Prostate gland (tissue), 2 donors: ENCODE measurements around the gene DNPEP. TPM values are rescaled to one million over a fixed set of nuclear protein-coding genes. Genes with fewer than 3 reads are reported as not detected.

Experiments
- DNase-seq: peaks from one replicate; pipeline ENCODE4 v3.0.0-alpha.2; 2019; ENCODE audit warnings: low spot score
- H3K27ac ChIP-seq, 2 donors: fragments of 200-600 bp; sonication (generic); 2 replicates each; pipeline ENCODE4 v1.5.1; 2017 to 2019
- H3K27me3 ChIP-seq: fragments of 200-600 bp; sonication (generic); replicated peaks from 2 replicates; pipeline ENCODE4 v1.5.1; 2019; ENCODE audit not compliant: insufficient read depth
- H3K36me3 ChIP-seq, 2 donors: fragments of 200-600 bp; sonication (generic); 1 replicate in 1 of 2; 2 replicates in 1 of 2; pipeline versions ENCODE4 v1.5.1 to v1.8.1; 2017 to 2019
- H3K4me1 ChIP-seq: fragments of 200-600 bp; sonication (generic); replicated peaks from 2 replicates; pipeline ENCODE4 v1.5.1; 2019
- H3K4me3 ChIP-seq, 2 donors: fragments of 200-600 bp; sonication (generic); 2 replicates each; pipeline ENCODE4 v1.5.1; 2017 to 2019
- H3K9me3 ChIP-seq: fragments of 200-600 bp; sonication (generic); 2 replicates; pipeline ENCODE4 v1.5.1; 2017
- POLR2A ChIP-seq: fragments of 450-650 bp; IDR thresholded peaks from one replicate; pipeline ENCODE4 v1.6.1; 2016; ENCODE audit warnings: antibody characterized with exemption, mild to moderate bottlenecking
- POLR2AphosphoS5 ChIP-seq: sonication (generic); formaldehyde crosslinking; IDR thresholded peaks from one replicate; pipeline ENCODE4 v1.6.1; 2017; ENCODE audit warnings: antibody characterized with exemption
- WGBS: methylation state at CpG from one replicate; pipeline ENCODE4 v1.1.5; 2018; 5-methylcytosine and 5-hydroxymethylcytosine counted together
- intact Hi-C: fragments of 100-400 bp; cut with DNase I; formaldehyde crosslinking; loops from one replicate; pipeline ENCODE4 v1.14.2; 2022
- total RNA-seq, 2 donors: library from RNA; depleted of rRNA; stranded (reverse); fragments of >200 nt; gene quantifications; one replicate each; pipeline ENCODE4 v1.1.0, GENCODE V29; 2016
- TF ChIP-seq, protein P1 (sequence below), 4 experiments: fragments of 200-600 bp in 2 of 4; fragments of 450-650 bp in 2 of 4; sonication (generic) in 2 of 4; IDR thresholded peaks; 1 replicate in 3 of 4; 2 replicates in 1 of 4; pipeline ENCODE4 v1.5.1; 2016 to 2019; ENCODE audit warnings: antibody characterized with exemption in 4 of 4, mild to moderate bottlenecking in 2 of 4, moderate library complexity in 2 of 4

Gene DNPEP
- total RNA-seq, 2 donors from 2014 or later, result 54.1 to 82.4 TPM

DNA sequence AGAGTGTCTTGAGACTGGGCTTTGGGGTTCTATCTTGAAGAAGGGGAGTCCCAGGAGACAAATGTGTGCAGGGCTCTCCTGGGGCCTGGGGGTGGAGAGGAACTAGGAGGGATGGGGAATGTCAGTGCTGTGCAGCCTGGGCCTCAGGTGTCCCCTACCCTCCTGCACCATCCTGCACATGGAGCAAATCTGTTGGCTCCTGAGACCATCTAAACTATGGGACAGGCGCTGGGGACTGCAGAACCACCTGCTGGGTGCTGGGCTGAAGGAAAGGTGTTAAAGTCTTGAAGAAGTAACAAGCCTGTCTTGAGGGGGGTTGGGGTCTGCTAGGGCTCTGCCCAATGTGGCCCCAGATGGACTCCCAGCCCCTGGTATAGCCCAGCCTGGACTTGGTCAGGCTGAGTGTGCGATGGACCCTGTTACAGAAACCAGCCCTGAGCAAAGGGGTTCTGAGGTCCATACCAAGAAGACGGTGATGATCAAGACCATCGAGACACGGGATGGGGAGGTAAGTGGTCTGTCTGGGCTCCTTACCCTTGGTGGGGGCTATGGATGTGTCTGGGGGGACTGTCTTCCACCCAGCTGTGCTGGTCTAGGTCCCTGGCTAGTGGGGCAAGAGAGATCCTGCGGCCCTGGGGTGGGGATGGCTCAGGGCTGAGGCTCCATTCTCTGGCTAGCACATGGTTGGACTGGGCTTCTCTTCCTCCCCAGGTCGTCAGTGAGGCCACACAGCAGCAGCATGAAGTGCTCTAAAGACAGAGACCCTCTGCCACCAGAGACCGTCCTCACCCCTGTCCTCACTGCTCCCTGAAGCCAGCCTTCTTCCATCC is 37.7 kb upstream of the DNPEP start:
- intact Hi-C loops, result no loop called here
- no peaks in the 10 kb centered on the region for H3K27me3 ChIP-seq
- TF ChIP-seq POLR2AphosphoS5 (peak; percentile 8), POLR2A (peak; percentile 15)
- TF ChIP-seq, protein P1, sequence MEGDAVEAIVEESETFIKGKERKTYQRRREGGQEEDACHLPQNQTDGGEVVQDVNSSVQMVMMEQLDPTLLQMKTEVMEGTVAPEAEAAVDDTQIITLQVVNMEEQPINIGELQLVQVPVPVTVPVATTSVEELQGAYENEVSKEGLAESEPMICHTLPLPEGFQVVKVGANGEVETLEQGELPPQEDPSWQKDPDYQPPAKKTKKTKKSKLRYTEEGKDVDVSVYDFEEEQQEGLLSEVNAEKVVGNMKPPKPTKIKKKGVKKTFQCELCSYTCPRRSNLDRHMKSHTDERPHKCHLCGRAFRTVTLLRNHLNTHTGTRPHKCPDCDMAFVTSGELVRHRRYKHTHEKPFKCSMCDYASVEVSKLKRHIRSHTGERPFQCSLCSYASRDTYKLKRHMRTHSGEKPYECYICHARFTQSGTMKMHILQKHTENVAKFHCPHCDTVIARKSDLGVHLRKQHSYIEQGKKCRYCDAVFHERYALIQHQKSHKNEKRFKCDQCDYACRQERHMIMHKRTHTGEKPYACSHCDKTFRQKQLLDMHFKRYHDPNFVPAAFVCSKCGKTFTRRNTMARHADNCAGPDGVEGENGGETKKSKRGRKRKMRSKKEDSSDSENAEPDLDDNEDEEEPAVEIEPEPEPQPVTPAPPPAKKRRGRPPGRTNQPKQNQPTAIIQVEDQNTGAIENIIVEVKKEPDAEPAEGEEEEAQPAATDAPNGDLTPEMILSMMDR (IDR thresholded peaks at IDR 0.05), result no peak
- H3K4me3 ChIP-seq, result no peak overlapping the region
- no peaks in the 10 kb centered on the region for H3K4me1 ChIP-seq
- WGBS, result 86% methylated on average over 7 of the region's 8 CpGs
- H3K27ac ChIP-seq, result no peak overlapping the region
- H3K9me3 ChIP-seq, result no peaks in the 10 kb centered on the region
- H3K36me3 ChIP-seq, result no peaks in the 10 kb centered on the region
- no peak for DNase-seq

DNA sequence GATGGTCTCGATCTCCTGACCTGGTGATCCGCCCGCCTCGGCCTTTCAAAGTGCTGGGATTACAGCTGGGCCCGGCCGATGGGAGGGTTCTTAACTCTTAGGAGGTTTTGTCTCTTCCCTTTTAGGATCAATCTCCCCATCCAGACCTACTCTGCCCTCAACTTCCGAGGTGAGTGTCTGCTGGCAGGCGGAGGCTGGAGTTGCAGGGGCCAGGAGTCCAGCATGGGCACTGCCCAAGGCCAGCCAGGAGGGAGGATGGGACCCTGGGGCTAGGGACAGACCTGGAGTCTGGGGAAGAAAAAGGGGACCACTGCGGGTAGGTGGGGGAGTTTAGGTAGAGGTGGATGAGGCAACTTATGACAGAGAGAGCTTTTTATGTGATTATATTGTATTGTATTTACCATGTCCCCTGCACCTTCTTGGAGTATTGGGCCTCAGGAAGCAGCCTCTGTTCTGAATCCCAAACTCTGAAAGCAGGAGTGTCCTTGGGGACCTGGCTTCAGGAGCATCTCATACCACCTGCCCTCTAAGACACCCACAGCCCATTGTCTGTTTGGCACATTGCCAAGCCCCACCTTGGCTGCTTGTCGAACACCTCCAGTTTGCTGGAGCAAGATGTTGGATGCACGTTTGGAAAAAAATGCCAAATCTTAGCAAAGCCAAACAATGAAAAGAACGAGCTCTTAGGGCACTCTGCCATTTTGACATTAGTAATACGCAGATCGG is 36.1 kb upstream of the DNPEP start:
- H3K9me3 ChIP-seq, result no peaks in the 10 kb centered on the region
- intact Hi-C loops, result no loop called here
- H3K4me1 ChIP-seq, result no peaks in the 10 kb centered on the region
- WGBS, result 54% methylated on average over 14 of the region's 14 CpGs
- peak overlapping the region in 1 of 2 donors; percentile 3 for H3K4me3 ChIP-seq
- no peak for DNase-seq
- peak overlapping the region; percentile 41 to 47 for H3K27ac ChIP-seq
- H3K27me3 ChIP-seq, result no peaks in the 10 kb centered on the region
- TF ChIP-seq POLR2A, result no peak
- peak; percentile 15 for TF ChIP-seq POLR2AphosphoS5
- TF ChIP-seq, protein P1 (IDR thresholded peaks at IDR 0.05), result no peak
- no peaks in the 10 kb centered on the region for H3K36me3 ChIP-seq

DNA sequence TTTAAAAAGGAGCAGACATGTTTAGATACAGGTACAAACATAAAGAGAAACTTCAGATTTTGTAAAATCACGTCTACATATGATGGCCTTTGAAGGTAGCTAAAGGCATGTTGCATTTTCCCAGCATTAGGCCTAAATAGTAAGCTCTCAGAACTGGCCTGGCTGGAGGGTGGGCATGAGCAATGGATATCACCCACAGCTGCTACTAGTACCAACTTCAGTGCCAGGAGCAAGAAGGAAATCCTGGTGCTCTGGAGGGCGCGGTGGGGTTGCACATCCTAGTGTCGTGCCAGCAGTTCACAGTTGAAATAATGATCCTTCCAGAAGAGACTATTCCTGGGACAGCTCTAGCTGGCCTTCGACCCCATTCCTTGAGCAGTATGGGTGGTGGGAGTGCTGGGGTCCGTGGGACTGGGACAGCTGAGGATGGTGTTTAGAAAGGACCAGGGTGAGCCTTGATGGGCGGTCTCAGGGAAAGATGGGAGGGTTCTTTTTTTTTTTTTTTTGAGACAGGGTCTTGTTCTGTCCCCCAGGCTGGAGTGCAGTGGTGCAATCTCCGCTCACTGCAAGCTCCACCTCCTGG is 35.3 kb upstream of the DNPEP start:
- Histone ChIP-seq H3K9me3 (no peaks in the 10 kb centered on the region), H3K36me3 (no peaks in the 10 kb centered on the region), H3K27ac (peak overlapping the region; percentile 32 to 47), H3K27me3 (peaks cover 2% of the 10 kb centered on the region), H3K4me1 (no peaks in the 10 kb centered on the region), H3K4me3 (peak overlapping the region in 1 of 2 donors; percentile 3)
- no peak for DNase-seq
- intact Hi-C loops, result no loop called here
- WGBS, result 72% methylated on average over 8 of the region's 8 CpGs
- no peak for TF ChIP-seq POLR2AphosphoS5

DNA sequence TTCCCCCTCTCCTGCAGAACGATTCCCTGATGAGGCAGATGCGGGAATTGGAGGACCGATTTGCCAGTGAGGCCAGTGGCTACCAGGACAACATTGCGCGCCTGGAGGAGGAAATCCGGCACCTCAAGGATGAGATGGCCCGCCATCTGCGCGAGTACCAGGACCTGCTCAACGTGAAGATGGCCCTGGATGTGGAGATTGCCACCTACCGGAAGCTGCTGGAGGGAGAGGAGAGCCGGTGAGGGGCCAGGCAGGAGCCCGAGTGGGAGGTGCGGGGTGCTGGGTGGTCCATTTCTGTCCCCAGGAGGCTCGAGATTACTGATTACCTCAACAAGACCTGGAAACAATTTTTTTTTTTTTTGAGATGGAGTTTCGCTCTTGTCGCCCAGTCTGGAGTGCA is 33.6 kb upstream of the DNPEP start:
- Histone ChIP-seq H3K4me1 (no peaks in the 10 kb centered on the region), H3K9me3 (no peaks in the 10 kb centered on the region), H3K4me3 (peak overlapping the region; percentile 21 to 24), H3K27ac (peak overlapping the region; percentile 57 to 62), H3K27me3 (peaks cover 2% of the 10 kb centered on the region), H3K36me3 (no peaks in the 10 kb centered on the region)
- DNase-seq, result no peak
- intact Hi-C loops, result no loop called here
- 82% methylated on average over 17 of the region's 17 CpGs for WGBS
- TF ChIP-seq, protein P1 (IDR thresholded peaks at IDR 0.05), result no peak
- TF ChIP-seq POLR2A (no peak), POLR2AphosphoS5 (no peak)

DNA sequence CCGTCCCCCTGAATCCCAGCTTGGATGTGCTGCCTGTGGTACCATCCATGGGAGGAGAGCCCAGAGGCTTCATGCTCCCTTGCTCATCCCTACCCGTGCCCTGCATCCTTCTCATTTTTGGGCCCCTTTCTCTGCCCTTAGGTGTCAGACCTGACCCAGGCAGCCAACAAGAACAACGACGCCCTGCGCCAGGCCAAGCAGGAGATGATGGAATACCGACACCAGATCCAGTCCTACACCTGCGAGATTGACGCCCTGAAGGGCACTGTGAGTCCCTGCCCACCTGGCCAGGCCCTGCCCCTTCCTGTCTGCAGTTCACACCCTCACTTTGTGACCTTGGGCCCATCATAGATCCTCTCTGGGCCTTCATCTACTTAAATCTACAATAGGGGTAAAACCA is 33.0 kb upstream of the DNPEP start:
- Histone ChIP-seq H3K27ac (peak overlapping the region; percentile 57 to 62), H3K27me3 (peaks cover 2% of the 10 kb centered on the region), H3K4me3 (peak overlapping the region; percentile 21 to 24), H3K4me1 (no peaks in the 10 kb centered on the region), H3K36me3 (no peaks in the 10 kb centered on the region), H3K9me3 (no peaks in the 10 kb centered on the region)
- intact Hi-C loops, result no loop called here
- DNase-seq, result no peak
- WGBS, result 79% methylated on average over 8 of the region's 8 CpGs
- no peak for TF ChIP-seq POLR2A
- no peak for TF ChIP-seq POLR2AphosphoS5
- TF ChIP-seq, protein P1 (IDR thresholded peaks at IDR 0.05), result no peak
